ENCODE results near the gene ACKR2.

DNA sequence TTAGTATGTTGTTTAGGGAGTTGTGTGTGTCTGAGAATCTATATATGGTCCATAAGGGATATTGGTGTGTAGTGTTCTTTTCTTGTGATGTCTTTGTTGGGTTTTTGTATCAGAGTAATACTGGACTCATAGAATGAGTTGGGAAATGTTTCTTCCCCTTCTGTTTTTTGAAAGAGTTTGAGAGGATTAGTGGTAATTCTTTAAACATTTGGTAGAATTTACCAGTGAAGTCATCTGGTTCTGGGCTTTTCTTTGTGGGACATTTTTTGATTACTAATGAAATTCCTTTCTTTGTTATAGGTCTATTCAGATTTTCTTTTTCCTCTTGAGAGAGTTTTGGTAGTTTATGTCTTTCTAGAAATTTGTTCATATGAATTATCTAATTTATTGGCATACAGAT, 16.9 kb downstream of the ACKR2 start:
- TF ChIP-seq, protein P1, sequence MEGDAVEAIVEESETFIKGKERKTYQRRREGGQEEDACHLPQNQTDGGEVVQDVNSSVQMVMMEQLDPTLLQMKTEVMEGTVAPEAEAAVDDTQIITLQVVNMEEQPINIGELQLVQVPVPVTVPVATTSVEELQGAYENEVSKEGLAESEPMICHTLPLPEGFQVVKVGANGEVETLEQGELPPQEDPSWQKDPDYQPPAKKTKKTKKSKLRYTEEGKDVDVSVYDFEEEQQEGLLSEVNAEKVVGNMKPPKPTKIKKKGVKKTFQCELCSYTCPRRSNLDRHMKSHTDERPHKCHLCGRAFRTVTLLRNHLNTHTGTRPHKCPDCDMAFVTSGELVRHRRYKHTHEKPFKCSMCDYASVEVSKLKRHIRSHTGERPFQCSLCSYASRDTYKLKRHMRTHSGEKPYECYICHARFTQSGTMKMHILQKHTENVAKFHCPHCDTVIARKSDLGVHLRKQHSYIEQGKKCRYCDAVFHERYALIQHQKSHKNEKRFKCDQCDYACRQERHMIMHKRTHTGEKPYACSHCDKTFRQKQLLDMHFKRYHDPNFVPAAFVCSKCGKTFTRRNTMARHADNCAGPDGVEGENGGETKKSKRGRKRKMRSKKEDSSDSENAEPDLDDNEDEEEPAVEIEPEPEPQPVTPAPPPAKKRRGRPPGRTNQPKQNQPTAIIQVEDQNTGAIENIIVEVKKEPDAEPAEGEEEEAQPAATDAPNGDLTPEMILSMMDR (IDR thresholded peaks at IDR 0.05 in 2 of 3, conservative IDR thresholded peaks at IDR 0.05 in 1 of 3; ENCODE audit: borderline replicate concordance in 1 of 3, insufficient read depth in 1 of 3, low read depth in 2 of 3, low read length in 2 of 3), result no peak
- TF ChIP-seq SRF (IDR thresholded peaks at IDR 0.05; ENCODE audit: low read depth) (no peak), EZH2phosphoT487 (IDR thresholded peaks at IDR 0.05; ENCODE audit: borderline replicate concordance) (no peak), EZH2 (IDR thresholded peaks at IDR 0.05) (no peak), TCF7L2 (IDR thresholded peaks at IDR 0.05; ENCODE audit: borderline replicate concordance, extremely low read depth, insufficient read depth, insufficient read length) (no peak), ZNF274 (IDR thresholded peaks at IDR 0.05; ENCODE audit: low read depth, low read length) (no peak), CEBPB (IDR thresholded peaks at IDR 0.05; ENCODE audit: low read depth) (no peak), POLR2A (IDR thresholded peaks at IDR 0.05; ENCODE audit: borderline replicate concordance, extremely low read depth, insufficient read depth, insufficient read length) (no peak), CBX3 (IDR thresholded peaks at IDR 0.05; ENCODE audit: low read depth) (no peak)
- TF ChIP-seq, protein P2, sequence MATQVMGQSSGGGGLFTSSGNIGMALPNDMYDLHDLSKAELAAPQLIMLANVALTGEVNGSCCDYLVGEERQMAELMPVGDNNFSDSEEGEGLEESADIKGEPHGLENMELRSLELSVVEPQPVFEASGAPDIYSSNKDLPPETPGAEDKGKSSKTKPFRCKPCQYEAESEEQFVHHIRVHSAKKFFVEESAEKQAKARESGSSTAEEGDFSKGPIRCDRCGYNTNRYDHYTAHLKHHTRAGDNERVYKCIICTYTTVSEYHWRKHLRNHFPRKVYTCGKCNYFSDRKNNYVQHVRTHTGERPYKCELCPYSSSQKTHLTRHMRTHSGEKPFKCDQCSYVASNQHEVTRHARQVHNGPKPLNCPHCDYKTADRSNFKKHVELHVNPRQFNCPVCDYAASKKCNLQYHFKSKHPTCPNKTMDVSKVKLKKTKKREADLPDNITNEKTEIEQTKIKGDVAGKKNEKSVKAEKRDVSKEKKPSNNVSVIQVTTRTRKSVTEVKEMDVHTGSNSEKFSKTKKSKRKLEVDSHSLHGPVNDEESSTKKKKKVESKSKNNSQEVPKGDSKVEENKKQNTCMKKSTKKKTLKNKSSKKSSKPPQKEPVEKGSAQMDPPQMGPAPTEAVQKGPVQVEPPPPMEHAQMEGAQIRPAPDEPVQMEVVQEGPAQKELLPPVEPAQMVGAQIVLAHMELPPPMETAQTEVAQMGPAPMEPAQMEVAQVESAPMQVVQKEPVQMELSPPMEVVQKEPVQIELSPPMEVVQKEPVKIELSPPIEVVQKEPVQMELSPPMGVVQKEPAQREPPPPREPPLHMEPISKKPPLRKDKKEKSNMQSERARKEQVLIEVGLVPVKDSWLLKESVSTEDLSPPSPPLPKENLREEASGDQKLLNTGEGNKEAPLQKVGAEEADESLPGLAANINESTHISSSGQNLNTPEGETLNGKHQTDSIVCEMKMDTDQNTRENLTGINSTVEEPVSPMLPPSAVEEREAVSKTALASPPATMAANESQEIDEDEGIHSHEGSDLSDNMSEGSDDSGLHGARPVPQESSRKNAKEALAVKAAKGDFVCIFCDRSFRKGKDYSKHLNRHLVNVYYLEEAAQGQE (IDR thresholded peaks at IDR 0.05; ENCODE audit: low read depth), result no peak
